ENCODE data around the gene GGTLC2.

GRCh38 chr22:22671506-22671905 lies 27.1 kb downstream of the GGTLC2 start:
- TF ChIP-seq, protein P1, sequence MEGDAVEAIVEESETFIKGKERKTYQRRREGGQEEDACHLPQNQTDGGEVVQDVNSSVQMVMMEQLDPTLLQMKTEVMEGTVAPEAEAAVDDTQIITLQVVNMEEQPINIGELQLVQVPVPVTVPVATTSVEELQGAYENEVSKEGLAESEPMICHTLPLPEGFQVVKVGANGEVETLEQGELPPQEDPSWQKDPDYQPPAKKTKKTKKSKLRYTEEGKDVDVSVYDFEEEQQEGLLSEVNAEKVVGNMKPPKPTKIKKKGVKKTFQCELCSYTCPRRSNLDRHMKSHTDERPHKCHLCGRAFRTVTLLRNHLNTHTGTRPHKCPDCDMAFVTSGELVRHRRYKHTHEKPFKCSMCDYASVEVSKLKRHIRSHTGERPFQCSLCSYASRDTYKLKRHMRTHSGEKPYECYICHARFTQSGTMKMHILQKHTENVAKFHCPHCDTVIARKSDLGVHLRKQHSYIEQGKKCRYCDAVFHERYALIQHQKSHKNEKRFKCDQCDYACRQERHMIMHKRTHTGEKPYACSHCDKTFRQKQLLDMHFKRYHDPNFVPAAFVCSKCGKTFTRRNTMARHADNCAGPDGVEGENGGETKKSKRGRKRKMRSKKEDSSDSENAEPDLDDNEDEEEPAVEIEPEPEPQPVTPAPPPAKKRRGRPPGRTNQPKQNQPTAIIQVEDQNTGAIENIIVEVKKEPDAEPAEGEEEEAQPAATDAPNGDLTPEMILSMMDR (IDR thresholded peaks at IDR 0.05), result no peak
- TF ChIP-seq EP300 (IDR thresholded peaks at IDR 0.05), result no peak

All from ovary (tissue), 3 donors.